B cell (primary cell): Measurements from ENCODE around the gene MECR. TPM values are rescaled to one million over a fixed set of nuclear protein-coding genes. Genes with fewer than 3 reads are reported as not detected.

ENCODE experiments used
- ATAC-seq: fragments of 200-7000 bp; cut with Tn5 transposase; one replicate; pipeline ENCODE4 v1.10.0; 2021; ENCODE audit warnings: low read depth, mild to moderate bottlenecking, moderate number of reproducible peaks, moderate library complexity
- CTCF ChIA-PET: fragments of 350-600 bp; sonication (Branson Sonifier 250); formaldehyde crosslinking; loops from one replicate; lab custom pipeline; 2021; ENCODE audit warnings: antibody characterized with exemption, inconsistent platforms; lab: Charles Lee
- POLR2A ChIA-PET: fragments of 350-600 bp; sonication (Branson Sonifier 250); formaldehyde crosslinking; loops from one replicate; lab custom pipeline; 2021; ENCODE audit warnings: antibody characterized with exemption; lab: Charles Lee
- DNase-seq: peaks from one replicate; pipeline ENCODE4 v3.0.0; 2013
- H2AFZ ChIP-seq: 2 replicates; pipeline ENCODE4 v1.6.1; 2012; ENCODE audit warnings: mild to moderate bottlenecking, low read depth, low read length; ENCODE audit not compliant: insufficient read depth, poor library complexity, severe bottlenecking
- H3K27ac ChIP-seq, 2 donors: 1 replicate in 1 of 2; 2 replicates in 1 of 2; pipeline ENCODE4 v1.5.1; 2012 to 2013; ENCODE audit warnings: low read length in 2 of 2, mild to moderate bottlenecking in 2 of 2, moderate library complexity in 1 of 2
- H3K27me3 ChIP-seq, 4 experiments: fragments of 200-600 bp in 1 of 4; sonication (generic) in 1 of 4; replicated peaks in 1 of 4; 1 replicate in 2 of 4; 2 replicates in 2 of 4; pipeline versions ENCODE4 v1.6.1 to v1.7.0; 2013 to 2016; ENCODE audit warnings: low read length in 3 of 4, mild to moderate bottlenecking in 2 of 4, mixed read lengths in 1 of 4, moderate library complexity in 1 of 4; ENCODE audit not compliant: insufficient read depth in 4 of 4, control insufficient read depth in 3 of 4; ENCODE audit errors: control extremely low read depth in 1 of 4
- H3K36me3 ChIP-seq, 2 experiments: replicated peaks in 1 of 2; 1 replicate in 1 of 2; 2 replicates in 1 of 2; pipeline versions ENCODE4 v1.6.1 to v1.7.1; 2013; ENCODE audit warnings: low read length in 1 of 2; ENCODE audit not compliant: insufficient read depth in 2 of 2, control insufficient read depth in 1 of 2; ENCODE audit errors: control extremely low read depth in 1 of 2, extremely low read depth in 1 of 2
- H3K4me1 ChIP-seq, 2 donors: fragments of 200-600 bp in 1 of 2; sonication (generic) in 1 of 2; 1 replicate in 1 of 2; 2 replicates in 1 of 2; pipeline versions ENCODE4 v1.5.1 to v1.6.1; 2013 to 2017; ENCODE audit warnings: low read length in 2 of 2; ENCODE audit not compliant: control insufficient read depth in 2 of 2, insufficient read depth in 2 of 2
- H3K4me2 ChIP-seq: replicated peaks from 2 replicates; pipeline ENCODE3; 2012; ENCODE audit warnings: mild to moderate bottlenecking, low read depth, low read length; ENCODE audit not compliant: poor library complexity, severe bottlenecking
- H3K4me3 ChIP-seq, 5 experiments: fragments of 200-600 bp in 1 of 5; sonication (generic) in 1 of 5; 1 replicate in 3 of 5; 2 replicates in 2 of 5; pipeline versions ENCODE4 v1.5.1 to v1.7.0; 2011 to 2016; ENCODE audit warnings: low read length in 4 of 5, mild to moderate bottlenecking in 4 of 5, low read depth in 2 of 5, control low read depth in 1 of 5, moderate library complexity in 1 of 5; ENCODE audit not compliant: insufficient read depth in 1 of 5; ENCODE audit errors: control extremely low read depth in 1 of 5, extremely low read depth in 1 of 5
- H3K79me2 ChIP-seq: fragments of 200-600 bp; sonication (generic); one replicate; pipeline ENCODE4 v1.6.0; 2016; ENCODE audit warnings: low read length; ENCODE audit not compliant: control insufficient read depth, insufficient read depth
- H3K9ac ChIP-seq: fragments of 200-600 bp; sonication (generic); 2 replicates; pipeline ENCODE4 v1.6.1; 2017; ENCODE audit warnings: mild to moderate bottlenecking, low read length, moderate library complexity
- H3K9me3 ChIP-seq, 3 donors: one replicate each; pipeline versions ENCODE4 v1.6.1 to v1.7.1; 2013; ENCODE audit warnings: low read length in 2 of 3; ENCODE audit not compliant: control insufficient read depth in 2 of 3, insufficient read depth in 1 of 3; ENCODE audit errors: control extremely low read depth in 1 of 3
- H4K20me1 ChIP-seq: 2 replicates; pipeline ENCODE4 v1.6.0; 2012; ENCODE audit warnings: mild to moderate bottlenecking, low read length; ENCODE audit not compliant: insufficient read depth, control insufficient read depth, poor library complexity, severe bottlenecking
- H3K27ac Mint-ChIP-seq: one replicate; pipeline ENCODE4 v1.8.0; 2021; ENCODE audit warnings: mixed read lengths
- H3K27me3 Mint-ChIP-seq: one replicate; pipeline ENCODE4 v1.8.0; 2021; ENCODE audit warnings: mixed read lengths
- H3K4me1 Mint-ChIP-seq: one replicate; pipeline ENCODE4 v1.8.0; 2021; ENCODE audit warnings: mixed read lengths
- H3K4me3 Mint-ChIP-seq: one replicate; pipeline ENCODE4 v1.8.0; 2021; ENCODE audit warnings: mixed read lengths
- H3K9me3 Mint-ChIP-seq: one replicate; pipeline ENCODE4 v1.8.0; 2022; ENCODE audit warnings: mixed read lengths; ENCODE audit not compliant: insufficient read depth
- CTCF ChIP-seq: fragments of 200-600 bp; IDR thresholded peaks from one replicate; pipeline ENCODE4 v1.8.0; 2022; ENCODE audit warnings: antibody characterized with exemption, mild to moderate bottlenecking
- EZH2 ChIP-seq: IDR thresholded peaks from 2 replicates; pipeline ENCODE4 v1.6.1; 2012; ENCODE audit warnings: borderline replicate concordance, low read depth, mild to moderate bottlenecking, moderate library complexity, low read length; ENCODE audit not compliant: insufficient read depth, poor library complexity, severe bottlenecking
- WGBS: methylation state at CpG from one replicate; pipeline ENCODE4 v1.1.5; 2013; ENCODE audit warnings: missing lambda C conversion rate; ENCODE audit not compliant: insufficient coverage; 5-methylcytosine and 5-hydroxymethylcytosine counted together
- intact Hi-C: fragments of 100-400 bp; cut with micrococcal nuclease; formaldehyde crosslinking; loops from one replicate; pipeline ENCODE4 v1.10.0; 2022
- polyA plus RNA-seq: library from polyadenylated mRNA; depleted of rRNA; stranded (reverse); fragments of >200 nt; gene quantifications from 2 replicates; pipeline ENCODE4 v1.2.3, GENCODE V29; 2012
- total RNA-seq, 2 donors: library from RNA; stranded (reverse); fragments of 120-200 nt in 1 of 2; gene quantifications; 1 replicate in 1 of 2; 2 replicates in 1 of 2; pipeline versions ENCODE4 v1.2.3 to v1.2.4, GENCODE V29; 2013 to 2022

The MECR gene
- total and polyA plus RNA-seq, 2 donors (not counting 1 experiment from before 2014, with no cell fraction given): 15.9 to 16.2 TPM

DNA sequence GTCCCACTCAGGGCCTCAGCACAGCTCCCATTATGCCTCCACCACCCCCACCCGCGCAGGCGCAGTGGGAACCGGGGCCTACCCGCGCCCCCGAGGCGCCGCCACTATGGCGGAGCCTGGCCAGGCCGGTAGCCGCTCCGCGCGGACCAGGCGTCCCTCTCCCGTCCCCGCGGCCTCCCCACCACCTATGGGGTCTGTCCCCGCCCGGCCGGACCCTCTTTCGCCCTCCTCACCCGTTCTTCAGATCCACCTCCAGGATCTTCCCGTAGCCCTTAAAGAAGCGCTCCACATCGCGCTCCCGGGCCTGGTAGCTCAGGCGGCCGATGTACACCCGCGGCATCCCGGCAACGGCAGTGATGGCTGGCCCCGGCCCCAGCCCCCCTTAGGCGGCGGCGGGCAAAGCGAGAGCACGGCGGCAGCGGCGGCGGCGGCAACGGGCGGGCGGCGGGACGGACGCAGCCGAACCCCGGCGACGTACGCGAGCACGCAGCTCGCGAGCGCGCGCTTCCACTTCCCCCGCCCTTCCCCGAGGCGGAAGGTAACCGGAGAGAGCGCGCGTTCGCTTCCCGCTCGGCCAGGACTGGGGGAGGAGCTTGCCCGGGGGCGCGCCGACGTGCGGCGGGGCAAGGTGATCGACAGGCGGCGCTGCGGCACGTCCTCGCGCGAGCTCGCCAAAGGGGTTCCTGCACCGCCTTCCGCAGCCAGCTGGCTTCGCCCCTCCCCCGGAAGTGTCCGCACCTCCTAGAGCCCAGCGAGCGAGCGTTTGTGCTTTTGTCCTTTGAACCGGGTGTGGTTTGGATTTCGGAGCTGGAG, 49.1 kb downstream of the MECR start, which contains the start of gene SRSF4:
Gene SRSF4, minus strand, starts transcription at position 488 of the 813 bp plus-strand sequence. Its CDS starts 148 bp downstream, at position 340.
- peak within 1 kb of the TSS; percentile 95 for H3K27ac Mint-ChIP-seq
- peaks cover 32 to 42% of the 10 kb centered on the region in 2 donors for H3K4me1 ChIP-seq
- H3K9me3 Mint-ChIP-seq: no peaks in the 10 kb centered on the region
- peak within 1 kb of the TSS; percentile 100 for H3K9ac ChIP-seq
- H3K27me3 Mint-ChIP-seq: no peaks in the 10 kb centered on the region
- peaks cover 50% of the 10 kb centered on the region for H3K79me2 ChIP-seq
- peak within 1 kb of the TSS; percentile 94 for H3K4me3 Mint-ChIP-seq
- WGBS: under 1% methylated on average over 98 of the region's 100 CpGs
- CTCF ChIA-PET: interaction anchor here (0.6 to 5.5 kb wide), 25 partner anchors 9 to 822 kb away, joined by 3 to 52 read pairs (median 4); partner anchors contain the start of genes GMEB1, MECR, PTPRU and RNU11
- POLR2A ChIA-PET: interaction anchor here (0.6 to 2.2 kb wide), 12 partner anchors 11 to 674 kb away, joined by 3 to 14 read pairs (median 4); partner anchors contain the start of genes EPB41, MECR, RNU11 and TAF12
- peaks cover 2 to 24% of the 10 kb centered on the region in 2 experiments for H3K36me3 ChIP-seq
- peaks cover 51% of the 10 kb centered on the region for H4K20me1 ChIP-seq
- H3K4me1 Mint-ChIP-seq: peaks cover 42% of the 10 kb centered on the region
- H2AFZ ChIP-seq: peak within 1 kb of the TSS; percentile 100
- no peak for TF ChIP-seq EZH2
- TF ChIP-seq CTCF: peak; percentile 79
- peak within 1 kb of the TSS; percentile 85 to 100 (median 95) for H3K4me3 ChIP-seq
- H3K9me3 ChIP-seq: no peaks in the 10 kb centered on the region
- peak within 1 kb of the TSS; percentile 93 for H3K4me2 ChIP-seq
- ATAC-seq: peak; percentile 93
- peak; percentile 99 for DNase-seq
- H3K27ac ChIP-seq: peak within 1 kb of the TSS; percentile 99
- intact Hi-C loops: loop anchor here (1.0 to 5.0 kb wide), 7 partner anchors 22 to 934 kb away; partner anchors contain the start of genes MECR, RCC1, TMEM200B and YTHDF2
- no peaks in the 10 kb centered on the region for H3K27me3 ChIP-seq
